ENCODE results near the gene MID1. TPM values are rescaled to one million over a fixed set of nuclear protein-coding genes. Genes with fewer than 3 reads are reported as not detected.

The MID1 gene
- total RNA-seq, 2 experiments from 2014 or later = 0.61 to 1.1 TPM

DNA sequence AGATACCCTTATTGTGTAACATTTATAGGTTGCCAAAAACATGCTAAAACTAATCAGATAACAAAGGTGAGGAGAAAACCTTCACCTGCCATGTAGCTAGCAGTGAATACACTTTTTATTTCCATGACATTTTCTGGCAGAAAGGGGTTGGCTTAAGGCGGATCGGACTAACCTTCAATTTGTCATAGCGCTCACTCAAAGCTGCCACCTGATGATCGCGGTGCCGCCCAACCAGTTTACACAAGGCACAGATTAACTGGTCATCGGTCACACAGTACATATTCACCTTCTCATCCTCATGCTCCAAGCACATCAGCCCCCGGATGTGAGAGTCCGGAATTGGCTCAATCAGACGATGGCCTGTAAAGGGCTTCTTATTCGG lies 53.7 kb downstream of the MID1 start:
- no peak overlapping the region for H3K4me3 Mint-ChIP-seq
- CTCF ChIA-PET = no interaction called here
- H3K27ac Mint-ChIP-seq = no peak overlapping the region
- POLR2A ChIA-PET = no interaction called here
- DNase-seq (no peak), ATAC-seq (no peak)
- no peaks in the 10 kb centered on the region for H3K36me3 Mint-ChIP-seq (ENCODE audit: low read depth)
- peaks cover 1% of the 10 kb centered on the region for H3K9me3 Mint-ChIP-seq
- TF ChIP-seq, protein P1, sequence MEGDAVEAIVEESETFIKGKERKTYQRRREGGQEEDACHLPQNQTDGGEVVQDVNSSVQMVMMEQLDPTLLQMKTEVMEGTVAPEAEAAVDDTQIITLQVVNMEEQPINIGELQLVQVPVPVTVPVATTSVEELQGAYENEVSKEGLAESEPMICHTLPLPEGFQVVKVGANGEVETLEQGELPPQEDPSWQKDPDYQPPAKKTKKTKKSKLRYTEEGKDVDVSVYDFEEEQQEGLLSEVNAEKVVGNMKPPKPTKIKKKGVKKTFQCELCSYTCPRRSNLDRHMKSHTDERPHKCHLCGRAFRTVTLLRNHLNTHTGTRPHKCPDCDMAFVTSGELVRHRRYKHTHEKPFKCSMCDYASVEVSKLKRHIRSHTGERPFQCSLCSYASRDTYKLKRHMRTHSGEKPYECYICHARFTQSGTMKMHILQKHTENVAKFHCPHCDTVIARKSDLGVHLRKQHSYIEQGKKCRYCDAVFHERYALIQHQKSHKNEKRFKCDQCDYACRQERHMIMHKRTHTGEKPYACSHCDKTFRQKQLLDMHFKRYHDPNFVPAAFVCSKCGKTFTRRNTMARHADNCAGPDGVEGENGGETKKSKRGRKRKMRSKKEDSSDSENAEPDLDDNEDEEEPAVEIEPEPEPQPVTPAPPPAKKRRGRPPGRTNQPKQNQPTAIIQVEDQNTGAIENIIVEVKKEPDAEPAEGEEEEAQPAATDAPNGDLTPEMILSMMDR (IDR thresholded peaks at IDR 0.05) = no peak
- no peaks in the 10 kb centered on the region for H3K27me3 Mint-ChIP-seq
- no peaks in the 10 kb centered on the region for H3K4me1 Mint-ChIP-seq (ENCODE audit: low read depth)
- intact Hi-C loops (cut with micrococcal nuclease) = no loop called here

DNA sequence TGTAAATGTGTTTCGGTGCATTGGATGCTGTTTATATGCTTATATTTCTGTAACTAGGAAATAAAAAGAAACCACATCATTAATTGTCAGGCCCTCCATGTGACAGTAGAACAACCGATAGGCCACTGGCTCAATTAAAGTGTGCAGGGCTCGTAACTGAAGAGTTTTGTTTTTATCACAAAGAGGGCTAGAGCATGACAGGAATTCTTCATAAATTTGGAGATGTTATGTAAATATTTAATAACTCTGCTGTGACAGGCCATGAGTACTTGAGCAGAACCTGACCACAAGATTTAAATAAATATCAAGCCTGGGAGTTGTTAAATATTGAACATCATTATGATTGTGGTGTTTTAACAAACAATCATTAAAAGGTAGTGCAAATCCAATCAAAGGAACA lies 55.9 kb downstream of the MID1 start:
- no peak for ATAC-seq
- Mint-ChIP-seq H3K4me1 (ENCODE audit: low read depth) (no peaks in the 10 kb centered on the region), H3K36me3 (ENCODE audit: low read depth) (no peaks in the 10 kb centered on the region), H3K4me3 (no peak overlapping the region), H3K9me3 (peaks cover 1% of the 10 kb centered on the region), H3K27ac (no peak overlapping the region), H3K27me3 (no peaks in the 10 kb centered on the region)
- TF ChIP-seq, protein P1 (IDR thresholded peaks at IDR 0.05) = no peak
- POLR2A ChIA-PET = no interaction called here
- CTCF ChIA-PET = no interaction called here
- no peak for DNase-seq
- intact Hi-C loops (cut with micrococcal nuclease) = no loop called here

DNA sequence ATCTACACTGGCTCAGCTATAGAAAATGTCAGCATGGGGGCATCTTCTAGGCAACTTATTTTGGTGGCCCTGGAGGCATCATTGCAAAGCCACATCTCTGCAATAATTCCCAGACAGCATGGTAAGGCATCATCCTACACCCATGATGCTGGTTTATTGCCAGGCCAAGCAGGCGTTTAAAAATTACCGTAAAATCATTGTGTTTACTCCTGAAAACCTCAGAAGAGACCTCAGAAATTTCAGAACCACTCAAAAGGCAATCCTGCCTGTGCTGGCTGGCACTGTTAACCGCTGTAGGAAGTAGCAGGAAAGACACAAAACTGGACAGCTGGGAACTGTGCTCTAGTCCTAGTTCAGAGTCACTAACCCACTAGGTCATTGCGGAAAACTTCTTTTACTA lies 63.2 kb downstream of the MID1 start:
- intact Hi-C loops (cut with micrococcal nuclease) = no loop called here
- Mint-ChIP-seq H3K27ac (no peak overlapping the region), H3K4me3 (no peak overlapping the region), H3K4me1 (ENCODE audit: low read depth) (no peaks in the 10 kb centered on the region), H3K9me3 (peaks cover 1% of the 10 kb centered on the region), H3K27me3 (no peaks in the 10 kb centered on the region), H3K36me3 (ENCODE audit: low read depth) (no peaks in the 10 kb centered on the region)
- ATAC-seq (no peak), DNase-seq (no peak)
- TF ChIP-seq, protein P1 (IDR thresholded peaks at IDR 0.05) = no peak
- ChIA-PET POLR2A (no interaction called here), CTCF (no interaction called here)

DNA sequence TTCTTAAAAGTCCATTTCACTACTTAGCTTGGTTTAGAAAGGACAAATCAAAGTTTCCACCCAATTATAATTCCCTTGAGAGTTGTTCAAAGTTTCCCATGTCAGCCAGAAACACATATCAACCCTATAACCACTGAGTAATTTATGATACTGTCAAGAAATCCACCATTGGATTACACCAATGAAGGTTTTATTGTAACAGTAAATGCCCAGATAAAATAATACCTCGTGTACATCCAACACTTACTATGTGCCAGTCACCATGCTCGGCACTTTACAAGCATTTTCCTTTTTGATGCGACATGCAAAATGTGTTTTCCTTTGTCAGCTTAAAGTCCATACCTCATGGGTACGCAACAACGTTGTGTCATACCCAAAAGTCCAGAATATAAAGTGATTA lies 64.0 kb downstream of the MID1 start:
- H3K9me3 Mint-ChIP-seq = no peaks in the 10 kb centered on the region
- H3K27ac Mint-ChIP-seq = no peak overlapping the region
- H3K4me1 Mint-ChIP-seq (ENCODE audit: low read depth) = no peaks in the 10 kb centered on the region
- ChIA-PET CTCF (no interaction called here), POLR2A (no interaction called here)
- no peak for DNase-seq
- H3K4me3 Mint-ChIP-seq = no peak overlapping the region
- no peak for ATAC-seq
- no peaks in the 10 kb centered on the region for H3K36me3 Mint-ChIP-seq (ENCODE audit: low read depth)
- H3K27me3 Mint-ChIP-seq = no peaks in the 10 kb centered on the region
- intact Hi-C loops (cut with micrococcal nuclease) = no loop called here
- TF ChIP-seq, protein P1 (IDR thresholded peaks at IDR 0.05) = no peak

DNA sequence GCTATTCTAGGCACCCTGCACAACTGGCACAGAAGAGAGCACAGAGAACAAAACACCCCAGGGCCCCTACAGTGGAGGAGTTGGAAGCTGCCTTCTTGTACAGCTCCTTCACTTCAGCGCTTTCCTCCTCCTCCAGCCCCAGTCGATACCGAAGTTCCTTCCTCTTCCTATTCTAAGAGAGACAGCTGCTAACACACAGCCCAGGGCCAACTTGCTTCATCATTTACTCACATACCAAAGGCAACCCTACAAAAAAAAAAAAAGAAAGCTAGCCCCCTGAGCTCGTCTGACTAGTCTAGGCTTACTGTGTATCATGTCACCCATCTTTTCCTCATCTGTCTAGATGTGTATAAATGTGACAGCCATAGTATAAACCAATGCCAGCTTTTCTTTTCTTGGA lies 64.5 kb downstream of the MID1 start:
- TF ChIP-seq, protein P1 (IDR thresholded peaks at IDR 0.05) = no peak
- CTCF ChIA-PET = no interaction called here
- intact Hi-C loops (cut with micrococcal nuclease) = no loop called here
- H3K27ac Mint-ChIP-seq = no peak overlapping the region
- no peaks in the 10 kb centered on the region for H3K27me3 Mint-ChIP-seq
- no peaks in the 10 kb centered on the region for H3K4me1 Mint-ChIP-seq (ENCODE audit: low read depth)
- POLR2A ChIA-PET = no interaction called here
- DNase-seq = no peak
- no peaks in the 10 kb centered on the region for H3K36me3 Mint-ChIP-seq (ENCODE audit: low read depth)
- no peak for ATAC-seq
- no peaks in the 10 kb centered on the region for H3K9me3 Mint-ChIP-seq
- H3K4me3 Mint-ChIP-seq = no peak overlapping the region

All from activated CD8-positive, alpha-beta T cell treated with anti-CD3 and anti-CD28 coated beads for 36 hours (primary cell).